M059J (cell line): ENCODE measurements around the gene ABHD4. TPM values are rescaled to one million over a fixed set of nuclear protein-coding genes. Genes with fewer than 3 reads are reported as not detected.
"Not testable (repeated sequence)": the region's sequence is repeated elsewhere in the genome, so short reads cannot be mapped to it uniquely, and the experiment has no call there.

ENCODE experiments used
- DNase-seq: peaks from one replicate; pipeline ENCODE4 v3.0.0-alpha.2; 2012; ENCODE audit warnings: low read depth
- total RNA-seq: library from RNA; depleted of rRNA; stranded (reverse); fragments of >200 nt; shearing (Covaris generic); gene quantifications from 2 replicates; pipeline ENCODE4 v1.2.3, GENCODE V29; 2014

ABHD4 gene
- total RNA-seq, 1 experiment from 2014 or later: 30.5 TPM

- DNase-seq: no peak
Observed at GRCh38 chr14:22627506-22628263, 29.6 kb downstream of the ABHD4 start.

GRCh38 chr14:22629361-22629760, 31.3 kb downstream of the ABHD4 start:
- DNase-seq: no peak

DNA sequence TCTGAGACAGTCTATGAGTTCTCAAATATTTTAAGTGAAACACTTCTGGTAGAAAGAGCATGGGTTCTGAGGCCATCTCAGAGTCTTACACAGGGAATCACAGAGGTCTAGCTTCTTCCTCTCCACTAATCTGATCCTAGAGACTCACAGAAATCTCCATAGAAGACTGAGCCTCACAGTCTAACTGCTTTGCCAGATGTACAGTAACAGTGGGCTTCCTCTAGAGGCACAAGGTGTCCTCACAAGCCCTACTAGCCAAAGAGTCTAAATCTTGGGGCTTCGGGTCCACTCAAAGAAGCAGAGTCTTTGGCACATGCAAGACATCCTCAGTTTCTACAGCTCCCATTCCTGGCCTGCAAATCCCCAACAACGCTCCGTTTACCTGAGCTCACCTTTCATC, 32.0 kb downstream of the ABHD4 start:
- no peak for DNase-seq

DNA sequence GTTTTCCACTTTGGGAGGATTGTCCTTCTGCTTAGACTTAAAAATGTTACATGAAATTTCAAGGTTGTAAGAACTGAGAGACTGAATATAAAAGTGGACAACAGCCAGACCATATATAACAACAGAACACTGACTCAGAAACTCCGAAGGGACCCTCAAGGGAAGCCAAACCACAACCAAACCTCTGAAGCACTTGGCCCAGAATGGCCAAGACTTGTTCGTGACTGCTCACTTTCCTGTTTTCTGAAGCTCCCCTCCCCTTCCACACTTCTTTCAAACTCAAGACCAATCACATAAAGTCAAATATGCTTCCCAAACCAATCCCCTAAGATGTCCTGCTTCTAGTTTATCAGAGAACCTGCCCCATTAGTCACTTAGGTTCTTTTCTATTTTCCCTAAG, 32.4 kb downstream of the ABHD4 start:
- DNase-seq: peak; percentile 85

- no peak for DNase-seq
Observed at GRCh38 chr14:22634233-22634900, 36.3 kb downstream of the ABHD4 start.

- not testable (repeated sequence) for DNase-seq
Observed at GRCh38 chr14:22635980-22636379, 37.9 kb downstream of the ABHD4 start.

GRCh38 chr14:22640192-22640591, 42.1 kb downstream of the ABHD4 start:
- no peak for DNase-seq

DNA sequence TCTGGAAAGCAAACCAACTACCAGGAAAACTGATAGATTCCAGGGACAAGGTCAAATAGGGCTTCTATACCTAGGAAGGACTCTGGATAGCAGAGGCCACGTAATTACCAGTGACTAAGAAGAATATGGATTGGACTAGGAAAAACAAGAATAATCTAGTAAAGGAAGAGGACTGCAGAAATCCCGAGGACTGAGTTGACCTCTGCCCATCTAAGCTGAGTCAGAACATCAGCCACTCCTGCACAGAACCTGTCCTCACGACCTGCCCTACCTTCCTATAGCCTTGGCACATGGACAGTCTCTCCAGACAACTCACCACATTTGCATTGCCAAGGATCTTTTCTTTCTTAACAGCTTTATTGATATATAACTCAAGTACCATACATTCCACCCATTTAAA, 43.7 kb downstream of the ABHD4 start:
- DNase-seq: peak; percentile 53

GRCh38 chr14:22644305-22644635, 46.2 kb downstream of the ABHD4 start, which contains the start of gene OR6J1:
Gene OR6J1, minus strand, starts transcription at chr14:22644352. Its CDS starts 9,541 bp downstream, at chr14:22634811.
- DNase-seq: no peak

- DNase-seq: peak; percentile 68
Observed at GRCh38 chr14:22646570-22647254, 48.6 kb downstream of the ABHD4 start.

GRCh38 chr14:22648506-22648905, 50.4 kb downstream of the ABHD4 start:
- no peak for DNase-seq

GRCh38 chr14:22650046-22650739, 52.1 kb downstream of the ABHD4 start:
- DNase-seq: no peak

DNA sequence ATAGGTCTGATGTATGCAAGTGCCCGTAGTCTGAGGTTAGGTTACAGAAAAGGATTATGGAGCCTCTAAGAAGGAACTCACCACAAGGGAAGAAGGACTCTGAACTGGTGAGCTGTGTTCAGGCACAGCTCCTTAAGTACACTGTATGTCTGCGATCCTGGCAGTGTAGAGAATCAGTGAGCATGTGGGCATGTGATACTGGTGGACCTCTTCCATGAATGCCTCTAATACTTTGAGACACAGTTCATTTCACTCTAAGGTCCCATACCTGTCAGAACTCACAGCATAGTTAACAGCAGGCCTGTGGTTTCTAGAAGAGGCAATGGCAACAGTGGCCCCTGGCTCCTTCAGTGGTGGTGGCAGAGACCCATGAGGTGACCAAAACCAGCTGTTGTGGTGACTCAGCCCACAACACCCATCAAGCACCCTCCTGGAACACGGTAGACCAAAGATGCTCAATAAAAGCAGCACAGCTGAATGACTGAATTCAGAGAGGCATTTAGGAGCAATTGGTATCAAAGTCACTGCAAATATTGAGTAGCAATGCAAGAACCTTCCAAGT, 52.9 kb downstream of the ABHD4 start:
- peak; percentile 42 for DNase-seq

DNA sequence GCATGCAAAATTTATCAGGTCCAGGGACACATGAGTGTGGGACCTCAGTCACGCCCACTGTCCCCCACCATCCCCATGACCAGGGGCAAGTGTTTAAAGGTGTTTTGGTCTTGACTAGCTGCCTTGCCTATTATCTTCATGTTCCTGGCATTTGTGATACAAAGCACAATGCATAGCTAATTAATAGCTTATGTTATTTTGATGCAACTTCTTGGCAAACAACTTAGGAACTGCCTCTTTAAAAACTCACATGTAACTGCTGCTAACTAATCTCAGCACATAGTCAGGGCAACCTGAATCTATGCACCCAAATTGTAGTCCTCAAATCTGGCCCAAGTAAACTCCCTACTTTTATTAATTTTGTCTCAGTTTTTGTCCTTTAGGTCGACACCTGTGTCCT, 53.5 kb downstream of the ABHD4 start:
- no peak for DNase-seq

DNA sequence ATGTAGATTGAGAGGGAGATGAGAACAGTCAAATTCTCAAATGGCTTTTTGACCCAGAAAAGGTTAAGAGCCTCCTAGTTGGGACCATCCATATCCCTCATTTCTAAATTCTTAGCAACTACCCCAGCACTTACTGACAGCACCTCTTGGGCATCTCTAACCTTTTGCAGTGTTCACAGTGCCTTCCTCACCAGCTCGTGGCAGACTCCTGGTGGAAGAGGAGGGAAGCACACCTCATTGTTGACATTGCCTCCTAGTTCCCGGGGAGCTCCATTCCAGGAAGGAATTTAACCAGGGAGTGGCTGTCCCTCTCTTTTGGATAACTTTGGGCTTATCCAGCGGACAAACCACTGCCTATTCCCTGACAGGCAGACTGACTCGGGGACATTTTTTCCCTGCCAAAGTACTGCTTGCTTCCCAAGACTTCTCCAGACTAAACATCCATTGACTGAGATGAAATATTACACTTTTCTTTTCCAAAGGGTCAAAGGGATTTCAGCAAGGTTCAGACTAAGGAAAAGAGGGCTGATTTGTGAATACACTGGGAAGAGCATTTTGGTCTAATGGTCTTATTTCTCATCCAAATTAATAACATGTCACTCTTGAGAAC, 55.0 kb downstream of the ABHD4 start:
- peak; percentile 77 for DNase-seq

DNA sequence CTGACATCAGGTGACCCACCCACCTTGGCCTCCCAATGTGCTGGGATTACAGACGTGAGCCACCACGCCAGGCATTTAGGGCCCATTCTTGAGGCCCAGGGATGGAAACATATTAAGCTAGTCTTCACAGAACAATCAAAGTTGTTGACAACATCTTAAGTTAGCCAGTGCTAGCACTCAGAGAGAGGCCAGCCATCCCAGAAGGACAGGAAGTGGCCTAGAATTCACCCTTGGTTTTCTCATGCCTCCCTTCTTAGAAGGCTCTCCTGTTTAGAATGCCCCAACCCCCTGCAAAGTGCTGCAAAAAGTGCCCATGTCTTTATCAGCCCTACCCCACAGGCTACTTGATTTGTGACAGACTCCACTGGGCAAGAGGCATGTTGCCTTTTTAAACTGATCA, 58.1 kb downstream of the ABHD4 start:
- no peak for DNase-seq

DNA sequence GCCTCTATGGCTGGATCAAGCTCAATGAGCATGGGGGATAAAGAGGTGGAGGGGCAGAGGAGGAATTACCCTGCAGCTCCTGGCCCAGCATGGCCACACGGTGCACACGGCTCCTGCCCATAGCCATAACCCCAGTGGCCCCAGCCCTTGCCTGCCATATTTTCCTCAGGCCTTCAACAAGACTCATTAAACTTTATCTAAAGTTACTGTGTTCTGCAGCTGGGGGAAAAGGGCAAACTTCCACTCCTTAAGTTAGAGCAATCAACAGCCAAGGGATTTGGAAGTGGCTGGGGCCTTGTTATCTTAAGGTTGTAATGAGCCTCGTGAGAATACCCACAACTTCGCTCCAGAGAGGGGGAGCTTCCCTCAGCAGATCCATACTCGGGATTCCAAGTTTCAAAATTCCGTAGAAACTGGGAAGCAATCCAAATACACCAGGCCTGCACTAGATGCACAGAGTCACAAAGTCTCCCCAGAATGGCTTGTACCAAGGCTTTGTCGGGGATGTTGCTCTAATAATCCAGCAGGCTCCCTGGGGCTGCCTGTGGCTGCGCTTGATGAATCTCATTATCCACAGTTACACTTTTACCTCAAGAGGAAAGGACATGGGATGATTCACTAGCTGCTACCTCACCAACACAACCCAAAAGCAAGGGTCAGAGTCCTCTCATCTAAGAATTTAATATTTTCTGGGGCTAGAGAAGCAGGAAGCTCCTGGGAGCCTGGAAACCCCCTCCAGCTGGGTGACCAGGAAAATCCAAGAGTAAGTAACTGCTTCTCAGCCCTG, 59.0 kb downstream of the ABHD4 start:
- peak; percentile 44 for DNase-seq

DNA sequence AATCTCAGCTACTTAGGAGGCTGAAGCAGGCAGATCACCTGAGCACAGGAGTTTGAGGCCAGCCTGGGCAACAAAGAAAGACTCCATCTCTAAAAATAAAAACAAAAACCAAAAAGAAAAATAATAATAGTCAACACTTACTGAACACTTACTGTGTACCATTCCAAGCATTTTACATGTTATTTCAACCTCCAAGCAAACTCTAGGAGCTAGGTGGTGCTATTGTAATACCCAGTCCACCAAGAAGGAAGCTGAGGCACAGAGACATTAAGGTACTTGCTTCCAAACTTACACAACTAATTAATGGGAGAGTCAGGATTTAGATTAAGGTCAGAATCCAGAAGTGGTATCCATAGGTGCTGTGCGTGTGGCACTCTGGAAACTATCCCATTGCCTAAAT, 59.8 kb downstream of the ABHD4 start:
- peak; percentile 65 for DNase-seq

DNA sequence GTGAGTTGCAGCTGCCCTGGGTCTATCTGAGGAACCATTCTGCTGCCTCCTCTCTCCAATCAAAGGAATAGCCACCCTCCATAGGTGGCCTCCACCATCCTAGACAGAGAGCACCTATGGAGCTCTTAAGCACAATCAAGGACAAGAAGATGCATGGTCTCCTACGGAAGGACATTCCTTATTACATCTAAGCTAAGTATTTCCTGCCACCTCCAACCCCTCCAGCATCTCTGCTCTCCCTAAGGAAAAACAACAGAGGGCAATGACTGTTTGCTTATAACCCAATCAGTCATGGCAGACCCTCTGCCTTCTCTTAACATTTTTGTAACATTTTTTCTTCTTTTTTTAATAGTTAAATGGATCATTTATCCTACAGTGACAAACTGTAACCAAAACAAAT, 60.8 kb downstream of the ABHD4 start:
- no peak for DNase-seq

DNA sequence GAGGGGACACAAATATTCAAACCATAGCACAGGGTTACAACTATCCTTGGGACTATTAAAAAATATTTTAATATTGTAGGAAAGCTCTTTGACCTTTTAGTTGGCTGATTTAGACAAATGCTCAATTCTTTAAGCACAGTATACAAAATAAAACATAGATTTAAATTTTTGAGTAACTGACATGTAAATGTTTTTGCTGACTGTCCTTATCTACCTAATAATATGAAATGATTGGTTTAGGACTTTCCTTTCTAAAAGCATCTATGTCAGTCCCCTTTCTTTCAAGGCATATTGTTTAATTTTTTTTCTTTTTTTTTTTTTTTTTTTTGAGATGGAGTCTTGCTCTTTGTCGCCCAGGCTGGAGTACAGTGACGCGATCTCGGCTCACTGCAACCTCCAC, 62.6 kb downstream of the ABHD4 start:
- DNase-seq: no peak
